NCI-H345 treated with DMSO at 0.1 percent for 48 hours (cell line): Measurements from ENCODE around the gene RPS21.
A peak's percentile ranks its signal among the peaks of the same experiment; 100 is the strongest.

ENCODE experiments used
- DNase-seq: peaks from one replicate; lab custom pipeline; 2025; ENCODE audit not compliant: unreplicated experiment; lab: John Stamatoyannopoulos, UW

The RPS21 gene

GRCh38 chr20:62353289-62354030 lies 33.4 kb upstream of the RPS21 start:
- no peak for DNase-seq

GRCh38 chr20:62354031-62354808 lies 32.7 kb upstream of the RPS21 start:
- no peak for DNase-seq

GRCh38 chr20:62354811-62355341 lies 32.0 kb upstream of the RPS21 start:
- DNase-seq, result peak; percentile 66

- DNase-seq, result no peak
Measured at GRCh38 chr20:62355516-62355877, 31.4 kb upstream of the RPS21 start.

GRCh38 chr20:62355878-62356588 lies 30.9 kb upstream of the RPS21 start:
- no peak for DNase-seq

GRCh38 chr20:62356589-62357186 lies 30.2 kb upstream of the RPS21 start:
- peak; percentile 51 for DNase-seq

- DNase-seq, result no peak
Measured at GRCh38 chr20:62357187-62357667, 29.7 kb upstream of the RPS21 start.

- DNase-seq, result no peak
Measured at GRCh38 chr20:62357681-62358080, 29.2 kb upstream of the RPS21 start.

GRCh38 chr20:62358171-62359042 lies 28.5 kb upstream of the RPS21 start:
- DNase-seq, result no peak

GRCh38 chr20:62359043-62359490 lies 27.8 kb upstream of the RPS21 start:
- peak; percentile 54 for DNase-seq

GRCh38 chr20:62359491-62360121 lies 27.3 kb upstream of the RPS21 start:
- DNase-seq, result no peak

GRCh38 chr20:62360854-62361798 lies 25.8 kb upstream of the RPS21 start:
- no peak for DNase-seq

GRCh38 chr20:62361799-62362589 lies 24.9 kb upstream of the RPS21 start:
- DNase-seq, result no peak

GRCh38 chr20:62362590-62362940 lies 24.3 kb upstream of the RPS21 start:
- no peak for DNase-seq

- DNase-seq, result no peak
Measured at GRCh38 chr20:62362991-62363919, 23.6 kb upstream of the RPS21 start.
